H1 (cell line): ENCODE measurements around the gene MCCC1. TPM values are rescaled to one million over a fixed set of nuclear protein-coding genes. Genes with fewer than 3 reads are reported as not detected.

ENCODE experiments used
- ASH2L ChIP-seq: fragments of 200-600, 300-600 bp; sonication (generic); IDR thresholded peaks from one replicate; pipeline ENCODE4 v1.7.1; 2017; ENCODE audit warnings: low read length
- ATF2 ChIP-seq: IDR thresholded peaks from 2 replicates; pipeline ENCODE4 v1.6.1; 2012; ENCODE audit warnings: low read length, inconsistent platforms
- BACH1 ChIP-seq: IDR thresholded peaks from 2 replicates; pipeline ENCODE4 v1.6.1; 2012; ENCODE audit warnings: low read length, improper control_type of control experiment
- BCL11A ChIP-seq, 2 experiments: IDR thresholded peaks; one replicate each; pipeline ENCODE4 v1.6.1; 2011; ENCODE audit warnings: low read depth in 2 of 2, low read length in 2 of 2, mild to moderate bottlenecking in 2 of 2
- BRCA1 ChIP-seq: IDR thresholded peaks from 2 replicates; pipeline ENCODE4 v1.6.1; 2012; ENCODE audit warnings: low read depth, low read length, improper control_type of control experiment
- CEBPB ChIP-seq: IDR thresholded peaks from 2 replicates; pipeline ENCODE4 v1.6.1; 2012; ENCODE audit warnings: low read depth, low read length
- CHD2 ChIP-seq: IDR thresholded peaks from 2 replicates; pipeline ENCODE4 v1.6.1; 2012; ENCODE audit warnings: low read length, improper control_type of control experiment
- EGR1 ChIP-seq: IDR thresholded peaks from 2 replicates; pipeline ENCODE4 v1.6.1; 2011; ENCODE audit warnings: low read depth, low read length, borderline replicate concordance
- EP300 ChIP-seq, 2 experiments: IDR thresholded peaks; 1 replicate in 1 of 2; 2 replicates in 1 of 2; pipeline ENCODE4 v1.6.1; 2011 to 2012; ENCODE audit warnings: low read depth in 2 of 2, low read length in 2 of 2, mild to moderate bottlenecking in 2 of 2, borderline replicate concordance in 1 of 2, inconsistent platforms in 1 of 2, moderate library complexity in 1 of 2
- GABPA ChIP-seq: IDR thresholded peaks from 2 replicates; pipeline ENCODE4 v1.6.1; 2011; ENCODE audit warnings: mild to moderate bottlenecking, low read length, moderate library complexity, borderline replicate concordance; ENCODE audit not compliant: insufficient read depth
- HDAC6 ChIP-seq: IDR thresholded peaks from one replicate; pipeline ENCODE4 v1.7.1; 2012; ENCODE audit warnings: low read depth, mild to moderate bottlenecking, inconsistent platforms, low read length, moderate library complexity
- KDM4A ChIP-seq: IDR thresholded peaks from one replicate; pipeline ENCODE4 v1.7.1; 2012; ENCODE audit warnings: low read depth, mild to moderate bottlenecking, moderate library complexity, low read length, inconsistent platforms; ENCODE audit not compliant: severe bottlenecking
- KDM5A ChIP-seq: fragments of 200-600 bp; IDR thresholded peaks from 2 replicates; pipeline ENCODE4 v1.7.1; 2012; ENCODE audit warnings: mild to moderate bottlenecking, low read length, inconsistent platforms, mixed read lengths
- MAFK ChIP-seq: IDR thresholded peaks from 2 replicates; pipeline ENCODE4 v1.6.1; 2012; ENCODE audit warnings: low read depth, mild to moderate bottlenecking, improper control_type of control experiment, low read length
- NANOG ChIP-seq: IDR thresholded peaks from 2 replicates; pipeline ENCODE4 v1.6.1; 2011; ENCODE audit warnings: low read length, low read depth, mild to moderate bottlenecking, inconsistent platforms; ENCODE audit not compliant: insufficient read depth, poor library complexity, severe bottlenecking
- RAD21 ChIP-seq, 2 experiments: IDR thresholded peaks in 1 of 2; conservative IDR thresholded peaks in 1 of 2; 2 replicates each; pipeline ENCODE4 v1.6.1; 2011; ENCODE audit warnings: low read depth in 2 of 2, low read length in 2 of 2, improper control_type of control experiment in 1 of 2, inconsistent platforms in 1 of 2, mild to moderate bottlenecking in 1 of 2, moderate library complexity in 1 of 2
- RNF2 ChIP-seq: fragments of 200-900, 300-1000 bp; sonication (generic); IDR thresholded peaks from 2 replicates; pipeline ENCODE4 v1.7.1; 2016; ENCODE audit warnings: borderline replicate concordance, low read depth, mild to moderate bottlenecking, antibody characterized with exemption, low read length; ENCODE audit not compliant: poor library complexity, severe bottlenecking; ENCODE audit errors: missing control alignments
- SAP30 ChIP-seq: fragments of 300-600 bp; sonication (generic); IDR thresholded peaks from 2 replicates; pipeline ENCODE4 v1.7.1; 2012; ENCODE audit warnings: low read length, moderate library complexity, mild to moderate bottlenecking, inconsistent platforms; ENCODE audit not compliant: insufficient read depth, insufficient replicate concordance
- SIX5 ChIP-seq: IDR thresholded peaks from 2 replicates; pipeline ENCODE4 v1.6.1; 2011; ENCODE audit warnings: mild to moderate bottlenecking, low read depth, low read length
- TBP ChIP-seq: IDR thresholded peaks from 2 replicates; pipeline ENCODE4 v1.6.1; 2011; ENCODE audit warnings: low read depth, low read length, improper control_type of control experiment
- TEAD4 ChIP-seq: IDR thresholded peaks from 2 replicates; pipeline ENCODE4 v1.6.1; 2012; ENCODE audit warnings: low read depth, low read length, inconsistent platforms, mixed read lengths
- YY1 ChIP-seq: IDR thresholded peaks from 2 replicates; pipeline ENCODE4 v1.6.1; 2011; ENCODE audit warnings: low read depth, mild to moderate bottlenecking, low read length
- polyA plus RNA-seq, 7 experiments: library from polyadenylated mRNA; depleted of rRNA in 3 of 7; stranded (reverse) in 5 of 7; unstranded in 2 of 7; fragments of >200 nt in 5 of 7; fragments of 200-250 nt in 2 of 7; gene quantifications; 1 replicate in 5 of 7; 2 replicates in 1 of 7; 4 replicates in 1 of 7; pipeline versions ENCODE4 v1.2.1 to v1.2.3, GENCODE V29; 2011 to 2013; ENCODE audit warnings: missing spikeins in 2 of 7, mixed read lengths in 2 of 7
- total RNA-seq: library from RNA; stranded (reverse); fragmentation: NEBNext Ultra II Directional; extraction: Animal tissue kit (Norgen Biotek cat#: 25700); gene quantifications from 2 replicates; pipeline ENCODE4 v1.2.1, GENCODE V29; 2021
- TF ChIP-seq, protein P1 (sequence below): IDR thresholded peaks from 2 replicates; pipeline ENCODE4 v1.6.1; 2012; ENCODE audit warnings: inconsistent platforms

MCCC1 gene
- total and polyA plus RNA-seq, 2 of the 8 experiments (the other 6 are each of a cell fraction or from before 2014, with no cell fraction given) = 10.8 to 21.5 TPM

GRCh38 chr3:183116025-183116614 is 16.8 kb upstream of the MCCC1 start (continued):
- TF ChIP-seq KDM4A (peak; percentile 92), ASH2L (peak; percentile 54), BRCA1 (no peak), GABPA (no peak), EGR1 (no peak), TBP (peak; percentile 58; the same call in 1 of the 2 replicates), BACH1 (no peak), YY1 (no peak), ATF2 (no peak), EP300 (IDR thresholded peaks at IDR 0.05; ENCODE audit: borderline replicate concordance in 1 of 2, low read depth in 2 of 2, low read length in 2 of 2) (peak in 1 of 2 experiments; percentile 75; a peak in 1 of 3 replicates), RAD21 (IDR thresholded peaks at IDR 0.05 in 1 of 2, conservative IDR thresholded peaks at IDR 0.05 in 1 of 2; ENCODE audit: low read depth in 2 of 2, low read length in 2 of 2) (no peak), CEBPB (no peak), SIX5 (no peak), BCL11A (IDR thresholded peaks at IDR 0.05; ENCODE audit: low read depth in 2 of 2, low read length in 2 of 2) (no peak), HDAC6 (no peak), CHD2 (peak; percentile 83), RNF2 (no peak), MAFK (no peak), SAP30 (no peak), TEAD4 (no peak), KDM5A (no peak), NANOG (no peak)
- TF ChIP-seq, protein P1, sequence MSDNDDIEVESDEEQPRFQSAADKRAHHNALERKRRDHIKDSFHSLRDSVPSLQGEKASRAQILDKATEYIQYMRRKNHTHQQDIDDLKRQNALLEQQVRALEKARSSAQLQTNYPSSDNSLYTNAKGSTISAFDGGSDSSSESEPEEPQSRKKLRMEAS = peak; percentile 89
